HG03571 (cell line): Measurements from ENCODE around the gene CCT3.

Experiments used
- ATAC-seq: cut with Tn5 transposase; IDR thresholded peaks from one replicate; pipeline ENCODE4 v1.9.1; 2021; ENCODE audit not compliant: unreplicated experiment

Gene CCT3

GRCh38 chr1:156282479-156283222, 55.4 kb downstream of the CCT3 start, which contains the start of gene SMG5:
TSS of gene SMG5 (minus strand) at chr1:156282825. CDS start at chr1:156282680, 145 bp downstream.
- ATAC-seq: peak; percentile 79

DNA sequence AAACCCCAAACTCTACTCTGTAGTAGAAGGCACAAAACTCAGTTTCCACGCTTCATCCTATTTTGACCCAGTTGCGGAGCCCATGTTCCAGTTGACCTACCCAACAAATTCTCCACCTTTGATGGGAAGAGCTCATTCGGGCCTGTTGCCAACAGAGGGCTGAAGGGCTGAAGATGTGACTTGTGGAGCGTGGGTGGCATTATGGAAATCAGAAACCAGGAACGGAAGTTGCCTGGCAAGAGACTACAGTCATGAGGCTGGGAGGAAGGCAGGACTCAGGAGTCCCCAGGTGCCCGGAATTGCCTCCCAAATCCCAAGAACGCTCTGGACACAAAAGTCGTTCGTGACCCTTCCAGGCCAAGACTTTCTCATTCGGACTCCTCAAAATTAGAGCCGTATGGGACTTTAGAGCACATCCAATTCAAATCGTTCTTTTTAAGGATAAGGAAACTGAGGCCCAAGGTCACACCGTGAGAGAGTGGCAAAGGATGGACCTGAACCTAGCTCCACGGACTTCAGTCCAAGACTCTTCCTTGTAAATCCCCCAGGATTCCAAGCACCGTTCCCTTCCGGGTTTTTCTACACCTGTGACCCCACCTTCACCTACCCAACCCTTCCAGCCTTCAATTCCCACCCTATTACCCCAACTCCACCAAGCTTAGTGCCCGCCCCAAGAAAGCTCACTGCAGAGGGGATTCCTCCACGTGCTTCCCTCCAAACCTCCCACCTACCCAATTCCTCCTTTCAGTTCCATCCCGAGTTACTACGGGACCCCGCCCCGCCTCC, 56.2 kb downstream of the CCT3 start:
- no peak for ATAC-seq

DNA sequence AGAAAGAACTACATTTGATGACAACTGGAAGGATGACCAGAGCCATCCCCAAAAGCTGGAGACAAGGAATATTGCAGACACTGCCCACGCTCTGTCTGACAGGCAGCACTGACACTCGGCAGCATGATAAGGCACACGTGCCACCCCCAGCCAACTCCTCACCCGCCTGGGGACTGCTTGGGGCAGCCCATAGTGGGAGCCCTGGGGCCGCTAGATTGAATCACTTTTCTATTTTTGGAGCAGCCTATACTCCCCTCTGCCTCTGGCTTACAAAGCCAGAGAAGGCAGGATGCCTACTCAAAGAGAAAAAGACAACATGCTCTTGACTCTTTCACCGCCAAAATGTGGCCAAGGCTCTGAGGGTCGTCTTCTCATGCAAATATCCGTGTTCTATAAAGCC, 56.8 kb downstream of the CCT3 start:
- no peak for ATAC-seq

DNA sequence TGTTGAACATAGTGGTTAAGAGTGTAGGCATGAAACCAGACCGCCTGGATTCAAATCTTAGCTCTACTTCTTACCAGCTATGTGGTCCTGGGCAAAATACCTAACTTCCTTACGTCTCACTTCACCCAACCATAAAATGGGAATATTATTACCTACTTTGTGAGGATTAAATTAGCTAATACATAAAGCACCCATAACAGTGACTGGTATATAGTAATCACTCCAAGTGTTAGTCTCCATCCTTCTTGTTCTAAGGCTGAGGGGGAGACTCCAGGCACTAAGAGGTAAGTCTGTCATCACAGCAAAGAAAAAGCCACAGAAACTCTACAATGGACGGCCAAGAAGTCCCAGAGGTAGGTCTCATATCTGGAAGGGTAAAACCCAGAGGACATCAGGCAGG, 58.3 kb downstream of the CCT3 start:
- no peak for ATAC-seq

DNA sequence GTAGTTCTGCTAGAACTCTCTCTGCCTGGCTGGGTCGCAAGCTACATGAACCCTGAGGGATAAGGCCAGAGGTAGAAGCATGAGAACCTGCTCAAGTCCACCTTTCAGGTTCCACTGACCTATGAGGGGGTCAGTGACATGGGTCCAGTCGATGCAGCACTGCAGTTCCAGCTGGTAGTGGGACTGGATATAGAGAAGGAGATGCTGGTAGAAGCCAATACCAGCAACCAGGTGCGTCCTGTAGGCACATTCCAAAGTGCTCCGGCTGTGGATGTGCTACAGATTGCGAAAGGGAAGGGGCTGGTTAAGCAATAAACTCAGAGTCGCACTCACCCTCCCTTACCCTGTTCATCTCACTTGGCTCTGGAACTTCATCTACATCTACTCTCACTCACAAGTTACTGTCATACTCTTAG, 61.1 kb downstream of the CCT3 start:
- ATAC-seq: no peak

- no peak for ATAC-seq
These were observed 61.6 kb downstream of the CCT3 start for GRCh38 chr1:156276532-156276931.

GRCh38 chr1:156270314-156270713, 67.8 kb downstream of the CCT3 start:
- ATAC-seq: no peak

GRCh38 chr1:156268336-156268735, 69.8 kb downstream of the CCT3 start:
- ATAC-seq: no peak

GRCh38 chr1:156266051-156266450, 72.0 kb downstream of the CCT3 start:
- no peak for ATAC-seq

DNA sequence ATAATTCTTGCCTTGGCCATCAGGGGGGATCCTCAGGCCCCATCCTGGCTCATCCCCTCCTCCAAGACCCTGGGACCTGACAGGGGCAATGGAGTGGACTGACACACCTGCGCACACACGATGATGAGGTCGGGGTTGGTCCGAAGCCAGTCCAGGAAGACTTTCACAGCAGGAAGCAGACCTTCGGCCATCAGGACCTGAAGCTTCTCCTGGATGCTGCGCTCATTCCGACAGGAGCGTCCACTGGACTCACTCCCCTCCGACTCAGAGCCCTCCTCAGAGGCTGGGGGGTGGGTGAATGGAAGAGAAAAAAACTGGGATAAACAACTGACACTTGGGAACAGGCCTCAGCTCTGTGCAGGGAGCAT, 74.8 kb downstream of the CCT3 start:
- no peak for ATAC-seq

GRCh38 chr1:156262461-156263287, 75.4 kb downstream of the CCT3 start:
- ATAC-seq: no peak

- ATAC-seq: no peak
These were observed 77.2 kb downstream of the CCT3 start for GRCh38 chr1:156260896-156261295.

GRCh38 chr1:156259805-156260204, 78.3 kb downstream of the CCT3 start:
- ATAC-seq: no peak
